SU-DHL-6 (cell line): ENCODE measurements around the gene SMCHD1.

Experiments
- H2AFZ ChIP-seq: fragments of 200-600 bp; sonication (generic); 2 replicates; pipeline ENCODE4 v1.6.1; 2014; ENCODE audit warnings: low read depth, mild to moderate bottlenecking, moderate library complexity, mixed read lengths, antibody characterized with exemption, low read length; ENCODE audit not compliant: severe bottlenecking
- H3F3A ChIP-seq: fragments of 200-600 bp; shearing (Covaris generic); 2 replicates; pipeline ENCODE4 v1.6.0; 2016; ENCODE audit warnings: antibody characterized with exemption, mild to moderate bottlenecking; ENCODE audit not compliant: insufficient read depth
- H3K27ac ChIP-seq: fragments of 200-600 bp; sonication (generic); 2 replicates; pipeline ENCODE4 v1.5.1; 2016; ENCODE audit warnings: low read depth, mild to moderate bottlenecking, low read length, moderate library complexity, mixed read lengths
- H3K27me3 ChIP-seq: fragments of 200-600 bp; sonication (generic), shearing (Covaris generic); 2 replicates; pipeline ENCODE4 v1.6.0; 2014; ENCODE audit warnings: mild to moderate bottlenecking, low read length
- H3K36me3 ChIP-seq: fragments of 200-600 bp; sonication (generic); 2 replicates; pipeline ENCODE4 v1.6.1; 2014; ENCODE audit warnings: mild to moderate bottlenecking, low read length, mixed read lengths
- H3K4me2 ChIP-seq: fragments of 300-600, 200-600 bp; shearing (Covaris generic), sonication (generic); 2 replicates; pipeline ENCODE4 v1.6.0; 2014; ENCODE audit warnings: low read length, low read depth, mild to moderate bottlenecking; ENCODE audit not compliant: poor library complexity, severe bottlenecking
- H3K4me3 ChIP-seq: fragments of 200-600 bp; sonication (generic); 2 replicates; pipeline ENCODE4 v1.5.1; 2014; ENCODE audit warnings: antibody characterized with exemption, low read length, mild to moderate bottlenecking, mixed read lengths; ENCODE audit not compliant: insufficient read depth, poor library complexity, severe bottlenecking
- H3K79me2 ChIP-seq: fragments of 200-600 bp; sonication (generic); 2 replicates; pipeline ENCODE4 v1.6.1; 2014; ENCODE audit warnings: mild to moderate bottlenecking, low read length, moderate library complexity; ENCODE audit not compliant: insufficient read depth
- H3K9ac ChIP-seq: fragments of 200-600 bp; sonication (generic); 2 replicates; pipeline ENCODE4 v1.7.0; 2014; ENCODE audit warnings: mild to moderate bottlenecking, low read length
- H3K9me2 ChIP-seq: fragments of 200-600 bp; sonication (generic); replicated peaks from 2 replicates; pipeline ENCODE4 v1.6.1; 2014; ENCODE audit warnings: low read length; ENCODE audit not compliant: insufficient read depth
- H3K9me3 ChIP-seq: fragments of 200-600 bp; sonication (generic); 2 replicates; pipeline ENCODE4 v1.6.1; 2014; ENCODE audit warnings: low read length, mixed read lengths; ENCODE audit not compliant: insufficient read depth
- H4K20me1 ChIP-seq: fragments of 200-600 bp; sonication (generic); 2 replicates; pipeline ENCODE4 v1.6.1; 2014; ENCODE audit warnings: low read depth, mild to moderate bottlenecking, antibody characterized with exemption, low read length, moderate library complexity, mixed read lengths
- EZH2phosphoT487 ChIP-seq: fragments of 200-600 bp; sonication (generic), shearing (Covaris generic); conservative IDR thresholded peaks from 2 replicates; pipeline ENCODE4 v1.6.1; 2018; ENCODE audit warnings: mild to moderate bottlenecking, antibody characterized with exemption, low read length, moderate library complexity, mixed read lengths
- TF ChIP-seq, protein P1 (sequence below): fragments of 200-600 bp; sonication (generic); IDR thresholded peaks from one replicate; pipeline ENCODE4 v1.5.1; 2017; ENCODE audit warnings: antibody characterized with exemption, mild to moderate bottlenecking, low read length, moderate library complexity; ENCODE audit not compliant: insufficient read depth, poor library complexity, severe bottlenecking

Gene SMCHD1

DNA sequence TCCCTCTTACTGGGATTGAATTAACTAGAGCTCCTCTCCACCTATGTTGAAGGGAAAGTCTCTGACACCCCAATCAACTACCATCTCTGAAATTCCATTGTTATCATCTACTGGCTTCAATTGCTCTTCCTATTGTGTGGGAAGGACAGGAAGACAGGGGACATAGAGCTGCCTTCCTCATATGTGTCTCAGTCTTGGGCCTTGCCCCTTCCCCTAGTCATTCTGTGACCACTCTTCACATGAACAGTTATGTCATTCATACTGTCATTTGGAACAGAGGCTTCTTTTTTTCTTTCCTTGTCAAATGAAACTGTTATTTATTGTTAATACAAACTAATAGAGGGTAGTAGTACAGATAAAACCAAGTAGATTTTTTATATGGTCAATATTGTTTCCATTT, 121.7 kb downstream of the SMCHD1 start:
- Histone ChIP-seq H3K27ac (no peak overlapping the region), H3K4me3 (no peak overlapping the region), H3K36me3 (peaks cover 53% of the 10 kb centered on the region; the same call in 1 of the 2 replicates), H3K27me3 (no peaks in the 10 kb centered on the region), H4K20me1 (no peaks in the 10 kb centered on the region), H3K79me2 (no peaks in the 10 kb centered on the region), H3K9ac (no peak overlapping the region), H3K9me2 (no peaks in the 10 kb centered on the region), H3F3A (no peaks in the 10 kb centered on the region), H2AFZ (no peak overlapping the region), H3K9me3 (no peaks in the 10 kb centered on the region), H3K4me2 (no peak overlapping the region)
- TF ChIP-seq, protein P1, sequence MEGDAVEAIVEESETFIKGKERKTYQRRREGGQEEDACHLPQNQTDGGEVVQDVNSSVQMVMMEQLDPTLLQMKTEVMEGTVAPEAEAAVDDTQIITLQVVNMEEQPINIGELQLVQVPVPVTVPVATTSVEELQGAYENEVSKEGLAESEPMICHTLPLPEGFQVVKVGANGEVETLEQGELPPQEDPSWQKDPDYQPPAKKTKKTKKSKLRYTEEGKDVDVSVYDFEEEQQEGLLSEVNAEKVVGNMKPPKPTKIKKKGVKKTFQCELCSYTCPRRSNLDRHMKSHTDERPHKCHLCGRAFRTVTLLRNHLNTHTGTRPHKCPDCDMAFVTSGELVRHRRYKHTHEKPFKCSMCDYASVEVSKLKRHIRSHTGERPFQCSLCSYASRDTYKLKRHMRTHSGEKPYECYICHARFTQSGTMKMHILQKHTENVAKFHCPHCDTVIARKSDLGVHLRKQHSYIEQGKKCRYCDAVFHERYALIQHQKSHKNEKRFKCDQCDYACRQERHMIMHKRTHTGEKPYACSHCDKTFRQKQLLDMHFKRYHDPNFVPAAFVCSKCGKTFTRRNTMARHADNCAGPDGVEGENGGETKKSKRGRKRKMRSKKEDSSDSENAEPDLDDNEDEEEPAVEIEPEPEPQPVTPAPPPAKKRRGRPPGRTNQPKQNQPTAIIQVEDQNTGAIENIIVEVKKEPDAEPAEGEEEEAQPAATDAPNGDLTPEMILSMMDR, result no peak
- TF ChIP-seq EZH2phosphoT487, result no peak

DNA sequence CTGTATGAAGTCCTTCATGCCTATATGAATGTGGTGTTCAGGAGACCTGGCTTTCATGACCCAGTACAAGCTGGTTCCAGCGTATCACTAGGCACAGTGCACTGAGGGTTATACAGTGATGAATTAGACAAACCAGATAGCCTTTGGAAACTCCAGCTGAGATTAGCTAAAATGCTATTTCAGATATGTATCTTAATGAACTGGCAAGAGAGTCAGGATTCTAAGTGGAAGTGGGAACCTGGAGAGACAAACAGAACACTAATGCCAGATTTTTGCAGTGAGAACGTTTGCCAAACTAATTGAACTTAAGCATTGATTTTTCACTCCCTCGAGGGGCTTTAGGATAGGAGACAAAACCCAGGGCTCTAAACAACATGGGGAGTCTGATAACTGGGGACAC, 125.2 kb downstream of the SMCHD1 start:
- Histone ChIP-seq H3K27ac (no peak overlapping the region), H3K4me2 (no peak overlapping the region), H2AFZ (no peak overlapping the region), H4K20me1 (no peaks in the 10 kb centered on the region), H3K36me3 (peaks cover 48% of the 10 kb centered on the region; the same call in 1 of the 2 replicates), H3K4me3 (no peak overlapping the region), H3K9me2 (no peaks in the 10 kb centered on the region), H3K27me3 (no peaks in the 10 kb centered on the region), H3F3A (no peaks in the 10 kb centered on the region), H3K9me3 (no peaks in the 10 kb centered on the region), H3K9ac (no peak overlapping the region), H3K79me2 (no peaks in the 10 kb centered on the region)
- TF ChIP-seq, protein P1, result no peak
- no peak for TF ChIP-seq EZH2phosphoT487

DNA sequence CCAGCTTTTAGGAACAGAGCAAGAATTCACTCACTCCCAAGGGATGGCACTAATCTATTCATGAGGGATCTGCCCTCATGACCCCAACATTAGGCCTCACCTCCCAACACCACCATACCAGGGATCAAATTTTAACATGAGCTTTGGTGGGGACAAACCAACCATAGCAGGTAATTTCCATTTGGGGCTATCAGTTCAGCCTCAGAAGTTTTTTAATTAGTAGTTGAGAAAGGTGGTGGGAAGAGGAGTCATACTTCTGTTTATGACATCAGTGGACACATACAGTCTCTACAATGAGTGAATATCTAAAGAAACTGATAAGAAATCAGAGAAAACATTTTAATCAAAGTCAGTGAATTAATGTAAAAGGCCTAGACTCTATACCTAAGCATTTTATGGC, 131.7 kb downstream of the SMCHD1 start:
- H3K9ac ChIP-seq, result no peak overlapping the region
- H3K27me3 ChIP-seq, result no peaks in the 10 kb centered on the region
- H3K27ac ChIP-seq, result no peak overlapping the region
- no peak overlapping the region for H3K4me3 ChIP-seq
- H3K9me2 ChIP-seq, result no peaks in the 10 kb centered on the region
- no peak for TF ChIP-seq EZH2phosphoT487
- TF ChIP-seq, protein P1, result no peak
- H3K9me3 ChIP-seq, result no peaks in the 10 kb centered on the region
- no peaks in the 10 kb centered on the region for H3F3A ChIP-seq
- H3K4me2 ChIP-seq, result no peak overlapping the region
- H3K36me3 ChIP-seq, result peaks cover 44% of the 10 kb centered on the region; the same call in 1 of the 2 replicates
- H3K79me2 ChIP-seq, result no peaks in the 10 kb centered on the region
- no peaks in the 10 kb centered on the region for H4K20me1 ChIP-seq
- no peak overlapping the region for H2AFZ ChIP-seq

DNA sequence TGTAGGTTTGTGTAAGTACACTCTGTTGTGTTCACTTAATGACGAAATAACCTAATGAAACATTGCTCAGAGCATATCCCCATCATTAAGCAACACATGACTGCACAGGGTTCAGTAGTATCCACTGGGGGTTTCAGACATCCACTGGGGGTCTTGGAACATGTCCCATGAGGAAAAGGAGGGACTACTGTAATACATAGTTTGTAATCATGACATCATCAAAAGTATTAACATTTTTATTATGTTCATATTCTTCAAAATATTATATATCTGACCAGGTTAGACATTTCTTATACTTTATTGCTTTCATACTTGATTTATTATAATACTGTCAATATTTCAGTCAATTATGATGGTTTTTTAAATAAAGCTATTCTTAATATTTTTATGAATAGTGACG, 136.9 kb downstream of the SMCHD1 start:
- H3K36me3 ChIP-seq, result peaks cover 28% of the 10 kb centered on the region; the same call in 1 of the 2 replicates
- H3K4me3 ChIP-seq, result no peak overlapping the region
- no peak overlapping the region for H3K4me2 ChIP-seq
- TF ChIP-seq, protein P1, result no peak
- no peak for TF ChIP-seq EZH2phosphoT487
- H3K27me3 ChIP-seq, result no peaks in the 10 kb centered on the region
- H3F3A ChIP-seq, result no peaks in the 10 kb centered on the region; the same call in 1 of the 2 replicates
- no peaks in the 10 kb centered on the region for H4K20me1 ChIP-seq
- H3K9me2 ChIP-seq, result no peaks in the 10 kb centered on the region
- H3K9ac ChIP-seq, result no peak overlapping the region
- no peak overlapping the region for H3K27ac ChIP-seq
- no peaks in the 10 kb centered on the region for H3K9me3 ChIP-seq
- no peaks in the 10 kb centered on the region for H3K79me2 ChIP-seq
- no peak overlapping the region for H2AFZ ChIP-seq
